RWPE2 (cell line): ENCODE results near the gene FCRLA.
"Not testable (repeated sequence)": the region's sequence is repeated elsewhere in the genome, so short reads cannot be mapped to it uniquely, and the experiment has no call there.

Experiments
- ATAC-seq: fragments of 200-7000 bp; cut with Tn5 transposase; 3 replicates; pipeline ENCODE4 v1.9.1; 2021; ENCODE audit warnings: low read depth
- DNase-seq: peaks from one replicate; pipeline ENCODE4 v3.0.0-alpha.2; 2020; ENCODE audit warnings: low spot score
- H3K27ac ChIP-seq: fragments of 450-650 bp; 2 replicates; pipeline ENCODE4 v1.5.1; 2017; ENCODE audit warnings: mild to moderate bottlenecking; ENCODE audit not compliant: poor library complexity, severe bottlenecking
- H3K27me3 ChIP-seq: fragments of 250-450 bp; sonication (Bioruptor Pico); 2 replicates; pipeline ENCODE4 v1.5.1; 2021; ENCODE audit warnings: mild to moderate bottlenecking, moderate library complexity; ENCODE audit not compliant: insufficient read depth, poor library complexity, severe bottlenecking
- H3K36me3 ChIP-seq: fragments of 250-450 bp; sonication (Bioruptor Pico); 2 replicates; pipeline ENCODE4 v1.5.1; 2020; ENCODE audit warnings: low read depth, mild to moderate bottlenecking, moderate library complexity
- H3K4me1 ChIP-seq: fragments of 250-450 bp; sonication (Bioruptor Pico); 2 replicates; pipeline ENCODE4 v1.5.1; 2021; ENCODE audit warnings: mild to moderate bottlenecking, moderate library complexity; ENCODE audit not compliant: insufficient read depth, poor library complexity, severe bottlenecking
- H3K4me3 ChIP-seq: fragments of 250-450 bp; sonication (Bioruptor Pico); 2 replicates; pipeline ENCODE4 v1.5.1; 2021; ENCODE audit warnings: mild to moderate bottlenecking, moderate library complexity; ENCODE audit not compliant: severe bottlenecking
- H3K9me3 ChIP-seq: fragments of 250-450 bp; sonication (Bioruptor Pico); 2 replicates; pipeline ENCODE4 v1.5.1; 2021; ENCODE audit warnings: mild to moderate bottlenecking, moderate library complexity; ENCODE audit not compliant: severe bottlenecking
- TF ChIP-seq, protein P1 (sequence below): fragments of 450-650 bp; IDR thresholded peaks from one replicate; pipeline ENCODE4 v1.5.1; 2017; ENCODE audit warnings: mild to moderate bottlenecking, moderate library complexity; ENCODE audit not compliant: poor library complexity, severe bottlenecking

FCRLA gene

DNA sequence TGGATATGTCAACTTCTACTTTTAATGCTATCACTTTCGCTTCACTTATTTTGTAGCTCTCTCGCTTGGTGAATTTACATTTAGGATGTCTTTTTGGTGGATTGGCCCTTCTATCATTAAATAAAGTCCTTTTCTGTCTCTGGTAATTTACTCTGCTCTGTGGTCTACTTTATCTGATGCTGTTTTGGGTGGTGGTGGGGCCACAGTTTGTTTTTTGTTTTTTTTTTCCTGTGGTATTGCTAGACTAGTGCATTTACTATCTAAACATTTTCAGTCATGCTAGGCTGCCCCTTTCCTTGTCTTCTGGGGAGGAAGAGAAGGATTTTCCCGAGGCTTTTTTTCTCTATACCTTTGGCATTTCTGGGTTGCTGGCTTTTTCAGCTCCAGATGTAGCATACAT lies 18.1 kb upstream of the FCRLA start:
- Histone ChIP-seq H3K36me3 (no peaks in the 10 kb centered on the region), H3K4me1 (no peaks in the 10 kb centered on the region), H3K27ac (no peak overlapping the region), H3K4me3 (no peak overlapping the region), H3K27me3 (no peaks in the 10 kb centered on the region), H3K9me3 (no peaks in the 10 kb centered on the region)
- TF ChIP-seq, protein P1, sequence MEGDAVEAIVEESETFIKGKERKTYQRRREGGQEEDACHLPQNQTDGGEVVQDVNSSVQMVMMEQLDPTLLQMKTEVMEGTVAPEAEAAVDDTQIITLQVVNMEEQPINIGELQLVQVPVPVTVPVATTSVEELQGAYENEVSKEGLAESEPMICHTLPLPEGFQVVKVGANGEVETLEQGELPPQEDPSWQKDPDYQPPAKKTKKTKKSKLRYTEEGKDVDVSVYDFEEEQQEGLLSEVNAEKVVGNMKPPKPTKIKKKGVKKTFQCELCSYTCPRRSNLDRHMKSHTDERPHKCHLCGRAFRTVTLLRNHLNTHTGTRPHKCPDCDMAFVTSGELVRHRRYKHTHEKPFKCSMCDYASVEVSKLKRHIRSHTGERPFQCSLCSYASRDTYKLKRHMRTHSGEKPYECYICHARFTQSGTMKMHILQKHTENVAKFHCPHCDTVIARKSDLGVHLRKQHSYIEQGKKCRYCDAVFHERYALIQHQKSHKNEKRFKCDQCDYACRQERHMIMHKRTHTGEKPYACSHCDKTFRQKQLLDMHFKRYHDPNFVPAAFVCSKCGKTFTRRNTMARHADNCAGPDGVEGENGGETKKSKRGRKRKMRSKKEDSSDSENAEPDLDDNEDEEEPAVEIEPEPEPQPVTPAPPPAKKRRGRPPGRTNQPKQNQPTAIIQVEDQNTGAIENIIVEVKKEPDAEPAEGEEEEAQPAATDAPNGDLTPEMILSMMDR = no peak
- ATAC-seq (no peak), DNase-seq (no peak)

DNA sequence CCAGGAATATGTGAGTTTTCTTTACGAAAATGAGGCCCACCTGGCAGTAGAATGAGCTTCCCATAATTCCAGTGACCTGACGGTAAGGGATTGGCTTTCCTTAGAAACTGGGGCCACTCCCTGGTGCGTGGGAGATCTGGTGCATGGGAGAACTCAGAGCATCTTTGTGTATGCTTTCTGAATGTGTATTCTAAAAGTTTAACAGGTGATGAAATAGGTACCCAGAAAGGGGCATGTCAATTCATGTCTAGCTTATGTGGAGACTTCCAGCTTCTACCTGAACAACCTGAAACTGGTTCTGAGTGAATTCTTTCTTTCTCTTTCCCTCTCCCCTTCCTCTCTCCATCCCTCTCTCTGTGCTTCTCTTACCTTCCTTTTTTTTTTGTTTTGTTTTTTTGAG lies 15.2 kb upstream of the FCRLA start:
- Histone ChIP-seq H3K9me3 (no peaks in the 10 kb centered on the region), H3K27me3 (no peaks in the 10 kb centered on the region), H3K4me3 (no peak overlapping the region), H3K36me3 (no peaks in the 10 kb centered on the region), H3K27ac (no peak overlapping the region), H3K4me1 (no peaks in the 10 kb centered on the region)
- ATAC-seq (no peak), DNase-seq (no peak)
- TF ChIP-seq, protein P1 = no peak

GRCh38 chr1:161693020-161693712 lies 13.9 kb upstream of the FCRLA start:
- not testable (repeated sequence) for H3K4me3 ChIP-seq, H3K36me3 ChIP-seq, H3K9me3 ChIP-seq, ATAC-seq, H3K27me3 ChIP-seq, H3K4me1 ChIP-seq, H3K27ac ChIP-seq, DNase-seq

DNA sequence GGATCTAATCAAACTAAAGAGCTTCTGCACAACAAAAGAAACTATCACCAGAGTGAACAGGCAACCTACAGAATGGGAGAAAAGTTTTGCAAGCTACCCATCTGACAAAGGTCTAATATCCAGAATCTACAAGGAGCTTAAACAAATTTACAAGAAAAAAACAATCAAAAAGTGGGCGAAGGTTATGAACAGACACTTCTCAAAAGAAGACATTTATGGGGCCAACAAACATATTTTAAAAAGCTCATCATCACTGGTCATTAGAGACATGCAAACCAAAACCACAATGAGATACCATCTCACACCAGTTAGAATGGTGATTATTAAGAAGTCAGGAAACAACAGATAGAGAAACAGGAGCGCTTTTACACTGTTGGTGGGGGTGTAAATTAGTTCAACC lies 8.7 kb upstream of the FCRLA start:
- not testable (repeated sequence) for H3K4me3 ChIP-seq, ATAC-seq, H3K27ac ChIP-seq, H3K27me3 ChIP-seq, H3K9me3 ChIP-seq, H3K4me1 ChIP-seq, DNase-seq, H3K36me3 ChIP-seq

- TF ChIP-seq, protein P1 = no peak
- ATAC-seq (no peak), DNase-seq (no peak)
- no peaks in the 10 kb centered on the region for H3K36me3 ChIP-seq
- H3K27me3 ChIP-seq = no peaks in the 10 kb centered on the region
- H3K9me3 ChIP-seq = no peaks in the 10 kb centered on the region
- peaks cover 12% of the 10 kb centered on the region for H3K4me1 ChIP-seq
- no peak overlapping the region for H3K27ac ChIP-seq
- no peak overlapping the region for H3K4me3 ChIP-seq
These were observed 4.8 kb upstream of the FCRLA start for GRCh38 chr1:161702250-161702649.

DNA sequence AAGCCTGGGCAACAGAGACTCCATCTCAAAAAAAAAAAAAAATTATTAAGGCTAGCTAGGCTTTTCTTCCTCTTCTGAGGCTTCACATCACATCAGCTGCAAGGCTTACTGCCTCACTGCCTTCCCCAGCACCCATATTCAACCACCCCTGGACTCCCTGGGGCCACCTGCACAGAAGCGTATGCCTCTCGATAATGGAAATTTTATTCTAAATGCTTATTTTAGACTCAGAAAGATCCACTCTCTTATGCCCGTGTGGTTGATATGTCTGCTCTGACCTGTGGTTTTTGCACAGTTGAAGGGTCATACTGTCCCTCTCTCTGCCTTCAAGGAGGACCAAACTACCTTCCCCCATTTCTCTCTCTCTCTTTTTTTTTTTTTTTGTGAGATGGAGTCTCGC lies 1.5 kb upstream of the FCRLA start:
- no peaks in the 10 kb centered on the region for H3K27me3 ChIP-seq
- H3K9me3 ChIP-seq = no peaks in the 10 kb centered on the region
- TF ChIP-seq, protein P1 = no peak
- ATAC-seq (no peak), DNase-seq (no peak)
- H3K27ac ChIP-seq = peak overlapping the region; percentile 61
- H3K4me1 ChIP-seq = peaks cover 12% of the 10 kb centered on the region
- no peak overlapping the region for H3K4me3 ChIP-seq
- H3K36me3 ChIP-seq = no peaks in the 10 kb centered on the region
